ENCODE data around the gene LUZP2.

- TF ChIP-seq CTCF (IDR thresholded peaks at IDR 0.05; ENCODE audit: low read depth, low read length, poor library complexity, severe bottlenecking) (no peak), EZH2phosphoT487 (IDR thresholded peaks at IDR 0.05; ENCODE audit: borderline replicate concordance, low read length) (no peak)
Measured at GRCh38 chr11:24848857-24849256, 352.0 kb downstream of the LUZP2 start.

Measured in DOHH2 (cell line).